HG03097 (cell line): ENCODE results near the gene SUPT20HL2.
"Not testable (repeated sequence)": the region's sequence is repeated elsewhere in the genome, so short reads cannot be mapped to it uniquely, and the experiment has no call there.

ENCODE experiments used
- ATAC-seq: cut with Tn5 transposase; IDR thresholded peaks from one replicate; pipeline ENCODE4 v1.9.1; 2021; ENCODE audit not compliant: unreplicated experiment, low FRiP score

Gene SUPT20HL2

GRCh38 chrX:24310916-24311315 is 3.0 kb downstream of the SUPT20HL2 start:
- not testable (repeated sequence) for ATAC-seq

DNA sequence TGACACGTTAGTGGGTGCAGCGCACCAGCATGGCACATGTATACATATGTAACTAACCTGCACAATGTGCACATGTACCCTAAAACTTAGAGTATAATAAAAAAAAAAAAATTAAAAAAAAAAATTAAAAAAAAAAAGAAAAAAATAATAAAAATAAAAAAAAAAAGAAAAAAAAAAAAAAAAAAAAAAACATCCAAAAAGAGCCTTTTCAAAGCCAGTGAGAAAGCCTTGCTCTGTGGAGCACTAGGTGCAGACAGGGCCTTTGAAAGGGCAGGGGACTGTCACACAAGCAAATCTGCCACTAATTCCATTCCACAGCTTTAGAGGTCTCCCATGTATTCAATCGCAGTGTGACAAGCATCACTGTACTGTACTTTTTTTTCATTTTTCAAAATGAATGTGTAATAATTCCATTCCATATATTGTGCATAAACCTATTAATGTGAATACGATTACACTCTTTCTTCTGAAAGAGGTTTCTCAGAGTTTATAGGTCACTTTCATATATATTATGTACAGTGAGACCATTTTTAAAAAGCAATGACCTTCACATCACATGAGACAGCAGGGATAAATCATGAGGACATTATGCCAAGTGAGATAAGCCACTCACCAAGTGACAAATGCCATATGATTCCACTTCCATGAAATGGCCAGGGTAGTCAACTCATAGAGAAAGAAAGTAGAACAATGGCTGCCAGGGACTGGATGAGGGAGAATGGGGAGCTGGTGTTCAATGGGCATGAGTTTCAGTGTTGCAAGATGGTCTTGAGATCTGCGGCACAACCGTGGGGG is 4.1 kb downstream of the SUPT20HL2 start:
- ATAC-seq, result not testable (repeated sequence)

DNA sequence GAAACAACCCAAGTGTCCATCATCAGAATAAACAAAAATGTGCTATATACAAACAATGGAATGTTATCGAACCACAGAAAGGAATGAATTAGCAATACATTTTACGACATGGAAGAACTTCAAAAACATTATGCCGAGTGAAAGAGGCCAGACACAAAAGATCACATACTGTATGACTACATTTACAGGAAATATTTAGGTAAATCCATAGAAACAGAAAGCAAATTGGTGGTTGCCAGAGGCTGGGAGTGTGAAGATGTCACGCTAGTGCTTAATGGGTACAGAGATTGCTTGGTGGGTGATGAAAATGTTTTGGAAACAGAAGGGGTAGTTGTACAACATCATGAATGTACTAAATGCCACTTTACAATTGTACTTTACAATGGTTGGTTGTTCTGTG is 5.1 kb downstream of the SUPT20HL2 start:
- ATAC-seq, result not testable (repeated sequence)

DNA sequence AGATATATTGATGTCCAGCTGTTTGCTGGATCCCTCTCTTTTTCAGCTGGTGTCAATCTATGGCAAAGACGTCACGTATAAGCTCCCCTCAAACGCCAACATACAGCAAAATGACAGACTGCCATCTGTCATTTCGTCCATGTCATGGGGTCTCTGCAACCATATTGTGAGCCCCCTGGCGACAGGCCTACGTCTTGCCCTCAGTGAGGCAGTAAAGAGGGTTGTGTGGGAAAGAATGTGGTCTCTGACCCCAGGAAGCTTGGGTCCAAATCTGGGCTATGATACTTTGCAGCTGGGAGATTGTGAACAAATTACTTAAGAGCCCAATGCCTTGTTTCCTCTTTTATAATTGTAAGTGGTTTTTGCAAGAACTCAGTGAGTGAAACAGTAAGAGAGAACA is 7.4 kb downstream of the SUPT20HL2 start:
- no peak for ATAC-seq

DNA sequence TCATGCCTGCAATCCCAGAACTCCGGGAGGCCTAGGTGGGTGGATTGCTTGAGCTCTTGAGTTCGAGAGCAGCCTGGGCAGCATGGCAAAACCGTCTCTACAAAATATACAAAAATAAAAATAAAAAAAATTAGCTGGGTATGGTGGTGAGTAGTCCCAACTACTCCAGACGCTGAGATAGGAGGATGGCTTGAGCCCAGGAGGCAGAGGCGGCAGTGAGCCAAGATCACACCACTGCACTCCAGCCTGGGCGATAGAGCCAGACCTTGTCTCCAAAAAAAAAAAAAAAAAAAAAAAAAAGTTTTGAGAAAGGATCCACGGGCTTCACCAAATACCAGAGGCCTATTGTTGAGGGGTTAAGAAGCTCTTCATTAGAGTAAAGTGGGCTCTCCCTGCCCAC is 8.0 kb downstream of the SUPT20HL2 start:
- no peak for ATAC-seq

DNA sequence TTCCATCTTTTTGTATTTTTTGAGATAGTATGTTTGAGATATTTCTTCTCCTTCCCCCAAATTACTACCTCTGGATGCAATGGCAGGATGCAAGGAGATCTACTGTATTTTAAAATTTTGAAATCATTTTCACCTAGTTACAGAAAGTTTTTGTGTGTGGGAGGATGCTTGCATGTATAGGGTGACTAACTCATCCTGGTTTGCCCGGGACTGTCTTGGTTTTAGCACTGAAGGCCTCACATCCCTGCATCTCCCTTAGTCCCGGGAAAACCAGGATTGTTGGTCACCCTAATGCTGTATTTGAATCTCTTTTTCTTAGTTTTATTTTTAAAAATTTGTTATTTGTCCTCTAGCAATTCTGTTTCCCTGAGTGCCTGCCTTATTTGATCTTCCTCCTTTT is 12.1 kb downstream of the SUPT20HL2 start:
- ATAC-seq, result no peak

DNA sequence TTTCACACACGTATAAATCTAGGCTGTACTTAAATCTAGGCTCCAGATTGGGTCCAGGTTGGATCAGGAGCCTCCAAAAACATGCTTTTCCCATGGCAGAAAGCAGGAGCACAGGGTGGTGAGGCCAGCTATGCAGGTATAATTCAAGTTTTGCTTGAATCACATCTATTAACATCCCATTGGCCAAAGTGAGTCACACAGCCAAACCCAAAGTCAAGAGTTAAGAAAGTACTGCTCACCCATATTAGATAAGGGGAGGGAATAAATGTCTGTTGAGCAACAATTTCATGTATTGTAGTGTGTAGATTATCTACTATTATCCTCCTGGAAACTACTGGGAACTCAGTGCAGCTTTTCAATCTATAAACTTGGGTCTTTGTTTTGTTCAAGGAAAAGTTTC is 12.8 kb downstream of the SUPT20HL2 start:
- ATAC-seq, result no peak

DNA sequence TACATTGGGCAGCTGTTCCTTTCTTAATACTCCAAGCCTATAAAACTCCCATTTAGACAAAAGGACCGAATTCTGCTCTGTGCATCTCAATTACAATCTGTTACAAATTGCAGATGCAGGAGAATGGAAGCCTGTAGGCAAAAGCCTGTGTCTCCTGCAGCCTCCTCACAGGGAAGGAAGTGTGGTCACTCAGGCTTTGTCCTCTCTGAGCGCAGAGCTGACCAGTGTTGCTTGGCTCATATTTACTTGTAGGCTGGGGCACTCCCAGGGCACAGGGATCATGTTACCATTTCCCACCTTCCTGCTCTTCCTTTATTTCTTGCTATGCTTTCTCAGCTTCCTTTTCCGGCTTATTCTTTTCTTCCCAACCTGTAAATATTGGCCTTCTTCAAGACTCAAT is 15.7 kb downstream of the SUPT20HL2 start:
- ATAC-seq, result no peak

DNA sequence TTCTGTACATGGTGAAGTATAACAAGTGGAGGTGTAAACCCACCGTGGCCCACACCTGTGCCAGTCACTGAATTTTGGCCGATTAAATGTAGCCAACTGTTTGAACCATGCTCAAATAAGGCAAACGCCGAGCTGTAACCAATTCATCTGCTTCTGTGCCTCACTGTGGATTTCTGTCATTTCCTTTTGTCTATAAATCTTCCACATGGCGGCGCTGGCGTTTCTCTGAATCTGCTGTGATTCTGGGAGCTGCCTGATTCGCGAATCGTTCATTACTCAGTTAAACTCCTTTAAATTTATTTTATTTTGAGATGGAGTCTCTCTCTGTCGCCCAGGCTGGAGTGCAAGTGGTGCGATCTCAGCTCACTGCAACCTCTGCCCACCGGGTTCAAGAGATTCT is 19.2 kb downstream of the SUPT20HL2 start:
- ATAC-seq, result no peak

DNA sequence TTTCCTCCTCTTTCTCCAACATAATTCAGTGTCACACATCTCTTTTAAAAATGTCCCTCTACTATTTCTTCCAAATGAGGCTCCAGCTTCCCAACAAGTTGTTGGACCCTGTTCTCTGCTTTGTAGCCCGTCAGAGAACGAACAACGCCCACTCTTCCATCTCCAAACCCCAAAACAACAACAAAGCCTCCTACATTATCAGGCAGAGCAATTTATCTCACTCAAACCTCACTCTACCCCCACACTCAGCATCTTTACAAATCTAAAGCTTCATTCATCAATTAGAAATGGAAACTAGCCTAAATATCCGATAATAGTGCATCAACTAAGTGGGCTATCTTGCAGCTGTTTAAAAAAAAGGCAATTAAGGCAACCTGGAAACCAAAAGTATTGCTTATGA is 20.5 kb downstream of the SUPT20HL2 start:
- no peak for ATAC-seq

GRCh38 chrX:24292353-24292752 is 21.5 kb downstream of the SUPT20HL2 start:
- ATAC-seq, result no peak

DNA sequence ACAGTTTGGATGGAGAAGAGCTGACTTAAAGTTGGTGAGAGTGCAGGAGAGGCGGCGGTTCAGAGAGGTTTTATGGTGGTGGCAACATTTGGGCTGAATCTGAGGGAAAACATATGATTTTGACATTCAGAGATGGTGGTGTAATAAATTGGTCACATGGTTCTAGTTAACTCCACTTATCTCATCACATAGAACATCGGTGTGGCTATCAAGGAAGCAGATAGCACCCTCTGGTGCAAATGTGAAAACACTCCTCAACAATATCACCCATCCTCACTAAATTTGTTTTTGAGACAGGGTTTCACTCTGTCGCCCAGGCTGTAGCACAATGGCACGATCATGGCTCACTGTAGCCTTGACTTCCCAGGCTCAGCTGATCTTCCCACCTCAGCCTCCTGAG is 28.8 kb downstream of the SUPT20HL2 start:
- no peak for ATAC-seq

GRCh38 chrX:24283127-24283794 is 30.6 kb downstream of the SUPT20HL2 start:
- no peak for ATAC-seq

- no peak for ATAC-seq
Observed at GRCh38 chrX:24282381-24283126, 31.3 kb downstream of the SUPT20HL2 start.

GRCh38 chrX:24277405-24277804 is 36.5 kb downstream of the SUPT20HL2 start:
- no peak for ATAC-seq

DNA sequence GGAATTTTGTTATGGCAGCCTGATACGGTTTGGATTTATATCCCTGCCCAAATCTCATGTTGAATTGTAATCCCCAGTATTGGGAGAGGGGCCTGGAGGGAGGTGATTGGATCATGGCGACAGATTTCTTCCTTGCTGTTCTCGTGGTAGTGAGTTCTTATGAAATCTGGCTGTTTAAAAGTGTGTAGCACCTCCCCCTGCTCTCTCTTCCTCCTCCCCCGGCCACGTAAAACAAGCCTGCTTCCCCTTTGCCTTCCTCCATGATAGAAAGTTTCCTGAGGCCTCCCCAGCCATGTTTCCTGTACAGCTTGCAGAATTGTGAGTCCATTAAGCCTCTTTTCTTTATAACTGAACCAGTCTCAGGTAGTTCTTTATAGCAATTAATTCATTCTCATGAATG is 37.9 kb downstream of the SUPT20HL2 start:
- no peak for ATAC-seq

GRCh38 chrX:24271262-24271661 is 42.6 kb downstream of the SUPT20HL2 start:
- ATAC-seq, result no peak

DNA sequence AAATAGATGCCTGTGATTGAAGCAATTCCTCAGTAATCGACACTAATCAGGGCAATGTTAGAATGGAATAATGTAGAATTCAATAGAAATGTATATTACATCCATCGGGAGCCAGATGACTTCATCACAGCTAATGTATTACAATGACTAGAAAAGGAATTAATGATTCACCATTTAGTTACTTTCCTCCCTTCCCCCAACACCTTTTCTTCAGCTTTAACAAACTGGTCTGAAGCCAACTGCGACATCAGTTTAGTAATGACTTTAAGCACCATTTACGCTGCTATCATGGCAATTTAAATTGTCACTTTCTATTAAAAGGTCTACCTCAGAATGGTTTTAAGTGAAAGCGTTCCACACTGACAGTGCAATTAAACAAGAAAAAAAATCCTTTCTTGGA is 45.1 kb downstream of the SUPT20HL2 start:
- no peak for ATAC-seq

- ATAC-seq, result no peak
Observed at GRCh38 chrX:24266996-24267395, 46.9 kb downstream of the SUPT20HL2 start.

DNA sequence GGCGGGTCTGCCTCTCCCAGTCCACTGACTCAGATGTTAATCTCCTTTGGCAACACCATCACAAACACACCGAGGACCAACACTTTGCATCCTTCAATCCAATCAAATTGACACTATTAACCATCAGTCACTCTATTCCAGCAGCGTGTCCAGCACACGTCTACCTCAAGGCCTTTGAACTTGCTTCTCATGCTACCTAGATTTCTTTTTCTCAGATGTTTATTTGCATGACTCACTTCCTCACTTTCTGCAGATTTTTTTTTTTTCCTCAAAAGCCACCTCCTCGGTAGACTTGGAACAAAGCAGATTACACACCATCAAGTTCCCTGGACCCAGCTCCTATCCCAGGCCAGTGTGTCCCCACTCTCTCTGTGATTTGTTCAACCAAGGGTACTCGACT is 49.5 kb downstream of the SUPT20HL2 start:
- ATAC-seq, result no peak

- no peak for ATAC-seq
Observed at GRCh38 chrX:24262309-24262708, 51.6 kb downstream of the SUPT20HL2 start.
